Cardiac muscle cell (in vitro differentiated cells and primary cell): Measurements from ENCODE around the gene ADAMTS2. TPM values are rescaled to one million over a fixed set of nuclear protein-coding genes. Genes with fewer than 3 reads are reported as not detected.

Experiments used
- DNase-seq, 2 donors: peaks; one replicate each; pipeline versions ENCODE4 v3.0.0 to v3.0.0-alpha.2; 2010 to 2017; ENCODE audit warnings: low read depth in 1 of 2, low spot score in 1 of 2
- H3K27ac ChIP-seq: fragments of 200-600 bp; sonication (generic); 2 replicates; pipeline ENCODE4 v1.5.1; 2016
- H3K27me3 ChIP-seq: fragments of 200-600 bp; sonication (generic); 2 replicates; pipeline ENCODE4 v1.6.0; 2016; ENCODE audit warnings: control low read depth
- H3K36me3 ChIP-seq: fragments of 200-600 bp; sonication (generic); 2 replicates; pipeline ENCODE4 v1.5.1; 2016; ENCODE audit warnings: control low read depth
- H3K4me1 ChIP-seq: fragments of 200-600 bp; sonication (generic); 2 replicates; pipeline ENCODE4 v1.8.1; 2017; ENCODE audit warnings: low read depth, mild to moderate bottlenecking, mixed run types
- H3K4me3 ChIP-seq: fragments of 200-600 bp; sonication (generic); 2 replicates; pipeline ENCODE4 v1.5.1; 2016; ENCODE audit warnings: mild to moderate bottlenecking
- H3K9me3 ChIP-seq: fragments of 200-600 bp; sonication (generic); 2 replicates; pipeline ENCODE4 v1.5.1; 2017; ENCODE audit warnings: low read depth, mild to moderate bottlenecking, control low read depth
- polyA plus RNA-seq: library from polyadenylated mRNA; unstranded; fragments of >200 nt; fragmentation: Nextera tagmentation; extraction: Ambion mirVana; gene quantifications from 2 replicates; pipeline ENCODE4 v1.2.1, GENCODE V29; 2016
- total RNA-seq: library from RNA; depleted of rRNA; stranded (reverse); fragments of >200 nt; gene quantifications from 2 replicates; pipeline ENCODE4 v1.2.3, GENCODE V29; 2016
- TF ChIP-seq, protein P1 (sequence below): IDR thresholded peaks from 2 replicates; pipeline ENCODE4 v1.5.1; 2012; ENCODE audit warnings: low read depth, mild to moderate bottlenecking, low read length

Gene ADAMTS2
- total and polyA plus RNA-seq, 2 experiments from 2014 or later = 3.1 to 8.8 TPM

GRCh38 chr5:179232091-179232735 lies 113.0 kb downstream of the ADAMTS2 start:
- TF ChIP-seq, protein P1, sequence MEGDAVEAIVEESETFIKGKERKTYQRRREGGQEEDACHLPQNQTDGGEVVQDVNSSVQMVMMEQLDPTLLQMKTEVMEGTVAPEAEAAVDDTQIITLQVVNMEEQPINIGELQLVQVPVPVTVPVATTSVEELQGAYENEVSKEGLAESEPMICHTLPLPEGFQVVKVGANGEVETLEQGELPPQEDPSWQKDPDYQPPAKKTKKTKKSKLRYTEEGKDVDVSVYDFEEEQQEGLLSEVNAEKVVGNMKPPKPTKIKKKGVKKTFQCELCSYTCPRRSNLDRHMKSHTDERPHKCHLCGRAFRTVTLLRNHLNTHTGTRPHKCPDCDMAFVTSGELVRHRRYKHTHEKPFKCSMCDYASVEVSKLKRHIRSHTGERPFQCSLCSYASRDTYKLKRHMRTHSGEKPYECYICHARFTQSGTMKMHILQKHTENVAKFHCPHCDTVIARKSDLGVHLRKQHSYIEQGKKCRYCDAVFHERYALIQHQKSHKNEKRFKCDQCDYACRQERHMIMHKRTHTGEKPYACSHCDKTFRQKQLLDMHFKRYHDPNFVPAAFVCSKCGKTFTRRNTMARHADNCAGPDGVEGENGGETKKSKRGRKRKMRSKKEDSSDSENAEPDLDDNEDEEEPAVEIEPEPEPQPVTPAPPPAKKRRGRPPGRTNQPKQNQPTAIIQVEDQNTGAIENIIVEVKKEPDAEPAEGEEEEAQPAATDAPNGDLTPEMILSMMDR = no peak
- Histone ChIP-seq H3K4me3 (no peak overlapping the region), H3K27me3 (no peaks in the 10 kb centered on the region), H3K36me3 (no peaks in the 10 kb centered on the region), H3K9me3 (no peaks in the 10 kb centered on the region), H3K27ac (no peak overlapping the region), H3K4me1 (no peaks in the 10 kb centered on the region)
- no peak for DNase-seq

DNA sequence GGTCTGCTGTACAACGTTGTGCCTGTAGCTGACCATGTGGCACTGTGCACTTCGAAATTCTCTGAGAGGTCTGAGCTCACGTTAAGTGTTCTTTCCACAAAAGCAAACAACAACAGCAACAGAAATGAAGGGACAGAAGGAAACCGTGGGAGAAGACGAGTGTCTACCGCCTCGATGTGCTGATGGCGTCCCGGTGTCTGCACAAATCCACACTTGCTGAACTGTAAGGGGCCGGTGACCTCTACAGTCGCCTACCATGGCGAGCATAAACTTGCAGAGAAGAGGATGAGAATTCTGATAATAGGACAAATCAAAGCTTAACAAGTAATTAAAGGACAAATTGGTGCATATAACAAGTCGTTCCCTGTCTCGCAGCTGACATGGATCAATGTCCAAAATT lies 114.0 kb downstream of the ADAMTS2 start:
- Histone ChIP-seq H3K4me3 (no peak overlapping the region), H3K27ac (no peak overlapping the region)
- DNase-seq = no peak

DNA sequence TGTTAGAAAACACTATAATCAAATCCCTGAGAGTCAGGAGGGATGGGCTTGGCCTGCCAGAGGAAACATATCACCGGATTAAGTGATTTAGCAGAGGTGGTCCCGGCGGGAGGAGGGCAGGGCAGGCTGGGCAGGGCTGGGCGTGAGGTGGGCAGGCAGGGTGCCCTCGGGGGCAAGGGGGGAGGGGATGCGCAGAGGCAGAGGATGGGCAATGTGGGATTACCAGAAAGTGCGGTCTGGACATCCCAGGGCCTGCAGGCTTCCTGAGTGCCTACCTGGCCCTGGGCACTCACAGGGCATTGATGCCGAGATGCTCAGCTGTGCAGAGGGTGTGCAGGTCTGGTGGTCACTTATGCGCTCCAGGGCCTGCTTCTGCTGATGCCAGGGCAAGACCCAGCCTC lies 115.2 kb downstream of the ADAMTS2 start:
- TF ChIP-seq, protein P1 = no peak
- no peak for DNase-seq

More for the DNA sequence above, 114.0 kb downstream of the ADAMTS2 start:
- Histone ChIP-seq H3K9me3 (no peaks in the 10 kb centered on the region), H3K36me3 (no peaks in the 10 kb centered on the region), H3K4me1 (no peaks in the 10 kb centered on the region), H3K27me3 (no peaks in the 10 kb centered on the region)
- TF ChIP-seq, protein P1 = no peak

DNA sequence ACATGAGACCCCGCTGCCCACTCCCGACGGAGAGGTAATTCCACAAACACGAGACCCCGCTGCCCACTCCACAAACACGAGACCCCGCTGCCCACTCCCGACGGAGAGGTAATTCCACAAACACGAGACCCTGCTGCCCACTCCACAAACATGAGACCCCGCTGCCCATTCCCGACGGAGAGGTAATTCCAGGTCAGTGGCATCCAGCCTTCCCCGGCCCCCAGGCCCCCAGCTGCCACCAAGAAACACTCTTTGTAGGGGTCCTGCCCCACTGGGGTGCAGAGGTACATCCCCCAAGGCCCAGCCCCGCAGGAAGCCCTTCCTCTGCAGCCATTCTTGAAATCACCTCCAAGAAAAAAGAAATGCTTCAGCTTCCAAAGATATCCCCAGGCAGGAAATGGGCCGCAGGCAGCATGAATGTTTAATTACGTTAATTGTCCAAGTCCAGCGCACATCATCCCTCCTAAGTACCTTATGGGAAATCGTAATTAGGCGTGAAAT lies 115.9 kb downstream of the ADAMTS2 start:
- Histone ChIP-seq H3K9me3 (no peaks in the 10 kb centered on the region), H3K4me3 (no peak overlapping the region), H3K27ac (no peak overlapping the region), H3K27me3 (no peaks in the 10 kb centered on the region), H3K36me3 (no peaks in the 10 kb centered on the region), H3K4me1 (no peaks in the 10 kb centered on the region)
- TF ChIP-seq, protein P1 = no peak
- no peak for DNase-seq

More for the DNA sequence above, 115.2 kb downstream of the ADAMTS2 start:
- Histone ChIP-seq H3K36me3 (no peaks in the 10 kb centered on the region), H3K27me3 (no peaks in the 10 kb centered on the region), H3K4me1 (no peaks in the 10 kb centered on the region), H3K4me3 (no peak overlapping the region), H3K27ac (no peak overlapping the region), H3K9me3 (no peaks in the 10 kb centered on the region)

DNA sequence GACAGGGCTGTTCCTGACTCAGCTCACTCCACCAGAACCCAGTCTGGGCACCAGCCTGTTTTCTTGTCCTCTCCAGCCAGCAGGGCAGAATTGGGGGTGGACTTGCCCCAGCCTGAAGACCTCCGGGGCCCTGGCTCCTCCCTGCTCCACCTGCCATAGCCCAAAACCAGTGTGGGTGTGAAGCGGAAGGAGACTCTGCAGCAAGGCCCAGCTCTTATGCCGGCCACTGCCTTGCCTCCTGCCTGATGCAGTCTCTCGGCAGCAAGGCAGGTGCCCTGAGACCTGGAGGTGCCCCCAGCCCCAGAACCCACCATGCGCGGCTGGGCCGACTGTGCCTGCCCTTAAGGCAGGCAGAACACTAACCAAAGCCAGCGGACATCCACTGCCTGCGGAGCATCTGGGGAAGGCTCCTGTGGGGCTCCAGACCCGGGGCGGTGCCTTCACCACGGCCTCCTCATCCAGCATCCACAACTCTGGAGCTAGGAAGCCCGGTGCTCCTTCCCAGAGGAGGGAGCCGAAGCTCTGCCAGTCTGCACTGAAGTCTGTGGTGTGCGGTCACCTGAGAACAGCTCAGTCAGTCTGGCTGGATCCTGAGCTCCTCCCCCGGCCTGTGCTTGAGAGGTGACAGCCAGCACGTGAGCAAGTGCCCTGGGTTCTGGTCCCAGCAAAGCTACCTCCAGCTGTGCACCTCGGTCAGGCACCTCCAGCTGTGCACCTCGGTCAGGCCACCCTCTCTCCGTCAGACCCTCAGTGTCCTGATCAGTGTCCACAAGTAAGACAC lies 116.7 kb downstream of the ADAMTS2 start:
- Histone ChIP-seq H3K4me3 (no peak overlapping the region), H3K36me3 (no peaks in the 10 kb centered on the region), H3K27me3 (no peaks in the 10 kb centered on the region), H3K27ac (no peak overlapping the region), H3K9me3 (no peaks in the 10 kb centered on the region), H3K4me1 (no peaks in the 10 kb centered on the region)
- TF ChIP-seq, protein P1 = no peak
- peak in 1 of 2 donors; percentile 49 for DNase-seq
